Calu3 (cell line): ENCODE results near the gene CRIP2. TPM values are rescaled to one million over a fixed set of nuclear protein-coding genes. Genes with fewer than 3 reads are reported as not detected.

Experiments used
- BruUV-seq: library from RNA; stranded (reverse); fragments of 400-500 nt; replicated peaks from 2 replicates; lab custom pipeline; 2021; lab: Mats Ljungman, UMichigan
- CTCF ChIA-PET: fragments of 300-600 bp; sonication (Branson Sonifier 250); formaldehyde crosslinking; loops from one replicate; lab custom pipeline; 2022; ENCODE audit warnings: antibody characterized with exemption; lab: Charles Lee
- DNase-seq: peaks from one replicate; pipeline ENCODE4 v3.0.0; 2022
- H3K27ac Mint-ChIP-seq: one replicate; pipeline ENCODE4 v1.8.0; 2022; ENCODE audit warnings: mixed read lengths; ENCODE audit not compliant: unreplicated experiment
- H3K27me3 Mint-ChIP-seq: one replicate; pipeline ENCODE4 v1.8.0; 2022; ENCODE audit warnings: mixed read lengths; ENCODE audit not compliant: unreplicated experiment
- H3K36me3 Mint-ChIP-seq: one replicate; pipeline ENCODE4 v1.8.0; 2022; ENCODE audit warnings: mild to moderate bottlenecking, moderate library complexity, mixed read lengths; ENCODE audit not compliant: insufficient read depth, unreplicated experiment
- H3K4me1 Mint-ChIP-seq: one replicate; pipeline ENCODE4 v1.8.0; 2022; ENCODE audit warnings: mild to moderate bottlenecking, low read depth, mixed read lengths; ENCODE audit not compliant: unreplicated experiment
- H3K4me3 Mint-ChIP-seq: one replicate; pipeline ENCODE4 v1.8.0; 2022; ENCODE audit warnings: mild to moderate bottlenecking, low read depth, moderate library complexity, mixed read lengths; ENCODE audit not compliant: unreplicated experiment
- H3K9me3 Mint-ChIP-seq: one replicate; pipeline ENCODE4 v1.8.0; 2022; ENCODE audit warnings: low read depth, mixed read lengths; ENCODE audit not compliant: unreplicated experiment
- intact Hi-C: fragments of 100-400 bp; cut with micrococcal nuclease; formaldehyde crosslinking; loops from one replicate; pipeline ENCODE4 v1.10.0; 2022; ENCODE audit not compliant: unreplicated experiment
- total RNA-seq: library from RNA; stranded (reverse); gene quantifications from 2 replicates; pipeline ENCODE4 v1.2.3, GENCODE V29; 2022
- TF ChIP-seq, protein P1 (sequence below): fragments of 200-600 bp; IDR thresholded peaks from one replicate; pipeline ENCODE4 v1.8.0; 2022; ENCODE audit warnings: antibody characterized with exemption; ENCODE audit not compliant: unreplicated experiment

CRIP2 gene
- total RNA-seq, 1 experiment from 2014 or later, result 70.1 TPM

DNA sequence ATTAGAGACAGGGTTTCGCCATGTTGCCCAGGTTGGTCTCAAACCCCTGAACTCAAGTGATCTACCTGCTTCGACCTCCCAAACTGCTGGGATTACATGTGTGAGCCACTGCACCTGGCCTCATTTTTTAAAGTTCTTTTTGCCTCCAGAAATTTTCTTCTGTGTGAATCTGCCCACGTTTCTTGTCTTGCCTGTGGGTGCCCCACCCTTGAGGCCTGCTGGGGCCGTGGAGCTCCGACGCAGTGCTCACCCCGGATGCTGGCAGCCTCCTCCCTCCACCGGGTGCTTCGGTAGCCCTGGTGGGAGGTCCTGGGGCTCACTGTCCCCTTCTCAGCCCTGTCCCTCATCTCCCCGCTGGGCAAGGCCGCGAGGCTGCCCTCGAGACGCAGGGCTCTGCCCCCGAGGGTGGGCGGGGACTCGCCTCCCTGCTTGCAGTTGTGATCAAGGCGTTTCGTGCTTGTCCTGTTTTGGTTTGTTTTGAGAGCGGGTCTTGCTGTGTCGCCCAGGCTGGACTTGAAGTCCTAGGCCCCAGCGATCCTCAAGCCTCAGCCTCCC is 19.5 kb upstream of the CRIP2 start:
- no peaks in the 10 kb centered on the region for H3K27me3 Mint-ChIP-seq
- CTCF ChIA-PET, result no interaction called here
- no peak for DNase-seq
- H3K4me3 Mint-ChIP-seq, result no peak overlapping the region
- H3K36me3 Mint-ChIP-seq, result peaks cover 25% of the 10 kb centered on the region
- no peaks in the 10 kb centered on the region for H3K4me1 Mint-ChIP-seq
- H3K9me3 Mint-ChIP-seq, result no peaks in the 10 kb centered on the region
- BruUV-seq, result no TSS peak
- intact Hi-C loops, result no loop called here
- TF ChIP-seq, protein P1, sequence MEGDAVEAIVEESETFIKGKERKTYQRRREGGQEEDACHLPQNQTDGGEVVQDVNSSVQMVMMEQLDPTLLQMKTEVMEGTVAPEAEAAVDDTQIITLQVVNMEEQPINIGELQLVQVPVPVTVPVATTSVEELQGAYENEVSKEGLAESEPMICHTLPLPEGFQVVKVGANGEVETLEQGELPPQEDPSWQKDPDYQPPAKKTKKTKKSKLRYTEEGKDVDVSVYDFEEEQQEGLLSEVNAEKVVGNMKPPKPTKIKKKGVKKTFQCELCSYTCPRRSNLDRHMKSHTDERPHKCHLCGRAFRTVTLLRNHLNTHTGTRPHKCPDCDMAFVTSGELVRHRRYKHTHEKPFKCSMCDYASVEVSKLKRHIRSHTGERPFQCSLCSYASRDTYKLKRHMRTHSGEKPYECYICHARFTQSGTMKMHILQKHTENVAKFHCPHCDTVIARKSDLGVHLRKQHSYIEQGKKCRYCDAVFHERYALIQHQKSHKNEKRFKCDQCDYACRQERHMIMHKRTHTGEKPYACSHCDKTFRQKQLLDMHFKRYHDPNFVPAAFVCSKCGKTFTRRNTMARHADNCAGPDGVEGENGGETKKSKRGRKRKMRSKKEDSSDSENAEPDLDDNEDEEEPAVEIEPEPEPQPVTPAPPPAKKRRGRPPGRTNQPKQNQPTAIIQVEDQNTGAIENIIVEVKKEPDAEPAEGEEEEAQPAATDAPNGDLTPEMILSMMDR, result no peak
- H3K27ac Mint-ChIP-seq, result no peak overlapping the region

DNA sequence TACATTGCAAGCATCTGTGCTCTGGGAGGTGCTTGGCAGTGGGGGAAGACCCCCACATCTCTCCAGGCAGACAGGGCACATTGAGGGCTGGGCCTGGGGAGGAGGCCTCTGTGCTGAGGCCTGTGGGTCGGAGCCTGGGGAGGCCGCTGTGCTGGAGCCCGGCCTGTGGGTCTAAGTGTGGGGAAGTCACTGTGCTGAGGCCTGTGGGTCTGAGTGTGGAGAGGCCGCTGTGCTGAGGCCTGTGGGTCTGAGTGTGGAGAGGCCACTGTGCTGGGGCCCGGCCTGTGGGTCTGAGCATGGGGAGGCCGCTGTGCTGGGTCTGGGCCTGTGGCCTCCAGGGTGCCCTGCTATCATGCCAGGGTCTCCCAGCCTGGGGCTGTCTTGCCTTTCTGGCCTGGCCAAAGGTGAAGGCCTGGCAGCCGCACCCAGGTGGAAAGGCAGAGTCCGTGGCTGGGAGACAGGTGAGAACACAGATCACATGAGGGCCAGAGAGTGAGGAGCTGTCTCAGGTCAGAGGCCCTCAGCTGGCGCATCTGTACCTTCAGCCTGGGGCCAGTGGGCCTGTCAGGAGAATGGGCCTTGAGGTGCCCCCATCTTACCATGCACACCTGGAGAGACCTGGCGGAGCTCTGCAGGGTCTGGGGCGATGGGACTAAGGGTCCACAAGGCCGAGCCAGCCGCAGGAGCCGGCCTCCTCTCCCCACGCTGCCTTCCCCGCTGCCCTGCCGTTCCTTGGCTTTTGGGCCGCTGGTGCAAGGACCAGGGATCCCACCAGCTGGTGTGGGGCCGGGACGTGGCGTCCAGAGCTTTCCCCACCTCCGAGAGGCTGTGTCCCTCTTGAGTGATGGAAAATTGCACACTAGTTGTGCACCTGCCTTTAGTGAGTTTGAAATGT is 18.6 kb upstream of the CRIP2 start:
- no TSS peak for BruUV-seq
- no peak overlapping the region for H3K27ac Mint-ChIP-seq
- peaks cover 22% of the 10 kb centered on the region for H3K36me3 Mint-ChIP-seq
- DNase-seq, result no peak
- TF ChIP-seq, protein P1, result no peak
- no peaks in the 10 kb centered on the region for H3K27me3 Mint-ChIP-seq
- H3K4me3 Mint-ChIP-seq, result no peak overlapping the region
- H3K4me1 Mint-ChIP-seq, result no peaks in the 10 kb centered on the region
- intact Hi-C loops, result no loop called here
- H3K9me3 Mint-ChIP-seq, result no peaks in the 10 kb centered on the region
- CTCF ChIA-PET, result no interaction called here

DNA sequence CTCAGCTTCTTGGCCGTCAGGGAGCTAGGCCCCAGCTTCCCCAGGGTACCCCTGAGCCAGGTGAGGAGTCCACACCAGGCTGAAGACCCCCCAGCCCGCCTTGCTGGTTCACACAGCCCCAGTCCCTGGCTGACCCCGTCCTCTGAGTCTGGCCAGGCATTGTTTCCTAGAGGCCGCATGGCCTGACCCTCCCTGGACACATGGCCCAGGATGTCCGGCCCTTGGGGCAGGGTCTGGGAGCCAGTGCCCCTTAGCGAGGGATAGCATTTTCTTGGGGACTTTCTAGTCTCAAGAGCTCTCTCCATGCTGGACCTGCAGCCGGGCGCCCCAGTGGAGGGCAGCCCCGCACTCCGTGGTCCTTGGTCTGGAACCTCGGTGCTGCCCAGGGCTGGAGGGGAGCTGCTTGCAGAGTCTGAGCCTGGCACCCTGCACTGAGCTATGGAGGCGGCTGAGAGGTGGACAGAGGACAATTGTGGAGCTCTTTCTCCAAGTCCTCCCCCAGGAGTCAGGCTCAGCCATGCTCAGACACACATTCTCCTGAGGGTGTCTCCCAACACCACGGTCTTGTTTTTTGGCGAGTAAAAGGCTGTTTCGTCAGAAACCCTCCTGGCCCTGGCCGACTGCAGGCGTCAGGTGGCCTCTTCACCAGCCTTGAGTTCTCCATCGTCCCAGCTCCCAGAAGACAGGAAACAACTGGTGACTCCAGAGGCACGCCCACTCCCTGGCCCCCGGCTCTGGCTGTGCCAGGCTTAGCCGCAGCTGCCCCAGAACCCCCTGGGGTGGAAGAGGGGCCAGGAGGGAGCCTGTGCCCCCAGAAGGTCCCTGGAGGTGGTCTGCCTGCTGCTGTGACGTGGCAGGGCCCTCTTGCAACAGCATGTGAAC is 17.6 kb upstream of the CRIP2 start:
- H3K4me3 Mint-ChIP-seq, result no peak overlapping the region
- intact Hi-C loops, result no loop called here
- CTCF ChIA-PET, result no interaction called here
- TF ChIP-seq, protein P1, result no peak
- H3K4me1 Mint-ChIP-seq, result no peaks in the 10 kb centered on the region
- no peaks in the 10 kb centered on the region for H3K9me3 Mint-ChIP-seq
- H3K27me3 Mint-ChIP-seq, result no peaks in the 10 kb centered on the region
- no TSS peak for BruUV-seq
- no peak for DNase-seq
- peaks cover 31% of the 10 kb centered on the region for H3K36me3 Mint-ChIP-seq
- no peak overlapping the region for H3K27ac Mint-ChIP-seq

DNA sequence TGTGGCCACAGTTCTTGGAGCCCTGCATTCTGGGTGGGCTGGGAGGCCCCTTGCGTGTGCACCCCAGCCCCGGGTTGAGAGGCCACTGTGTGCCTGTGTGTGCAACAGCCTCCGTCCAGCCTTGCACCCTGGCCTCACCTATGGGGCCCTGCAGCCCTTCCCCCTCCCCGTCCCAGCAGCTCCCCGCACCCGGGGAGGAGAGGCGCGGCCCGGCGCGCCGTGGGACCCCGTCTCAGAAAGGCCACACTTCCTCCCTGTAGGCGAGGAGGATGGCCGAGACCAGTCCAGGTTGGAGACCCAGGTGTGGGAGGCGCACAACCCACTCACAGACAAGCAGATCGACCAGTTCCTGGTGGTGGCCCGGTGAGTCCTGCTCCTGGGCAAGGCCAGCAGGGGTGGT is 16.6 kb upstream of the CRIP2 start:
- CTCF ChIA-PET, result no interaction called here
- Mint-ChIP-seq H3K9me3 (no peaks in the 10 kb centered on the region), H3K36me3 (peaks cover 34% of the 10 kb centered on the region), H3K4me1 (no peaks in the 10 kb centered on the region), H3K27me3 (no peaks in the 10 kb centered on the region), H3K4me3 (no peak overlapping the region), H3K27ac (no peak overlapping the region)
- TF ChIP-seq, protein P1, result no peak
- no TSS peak for BruUV-seq
- intact Hi-C loops, result no loop called here
- no peak for DNase-seq
